ENCODE results near the gene ZNF385B. TPM values are rescaled to one million over a fixed set of nuclear protein-coding genes. Genes with fewer than 3 reads are reported as not detected.
"Not testable (repeated sequence)": the region's sequence is repeated elsewhere in the genome, so short reads cannot be mapped to it uniquely, and the experiment has no call there.

Gene ZNF385B
- total and polyA plus RNA-seq, 9 of the 15 experiments (the other 6 are each of a cell fraction or from before 2014, with no cell fraction given): 0.50 TPM; not detected in 8

GRCh38 chr2:179460181-179460929, 401.1 kb downstream of the ZNF385B start (continued):
- TF ChIP-seq FOSL1 (tag; conservative IDR thresholded peaks at IDR 0.05): peak; percentile 96
- no peak for TF ChIP-seq JUND (IDR thresholded peaks at IDR 0.05; ENCODE audit: borderline replicate concordance, low read depth, low read length)
- TF ChIP-seq JUND (tag; IDR thresholded peaks at IDR 0.05; ENCODE audit: borderline replicate concordance, low read depth, low read length): peak; percentile 43; the same call in 1 of the 3 replicates
- TF ChIP-seq ZNF277 (CRISPR knock-in tag; IDR thresholded peaks at IDR 0.05; ENCODE audit: borderline replicate concordance): no peak
- no peak for TF ChIP-seq CREB5 (CRISPR knock-in tag; IDR thresholded peaks at IDR 0.05)
- TF ChIP-seq BHLHE40 (IDR thresholded peaks at IDR 0.05; ENCODE audit: low read length): no peak

GRCh38 chr2:179458113-179458512, 403.3 kb downstream of the ZNF385B start:
- H3K9me1 ChIP-seq (ENCODE audit: control insufficient read depth, insufficient read depth, low read length); H3K27ac ChIP-seq (ENCODE audit: extremely low read depth, low read depth, low read length); intact Hi-C loops (cut with micrococcal nuclease); H3K9ac ChIP-seq (ENCODE audit: insufficient read depth in 1 of 2, low read depth in 2 of 2, low read length in 2 of 2); POLR2A ChIA-PET; H2AFZ ChIP-seq (ENCODE audit: low read depth, low read length); H3K4me3 ChIP-seq; H3K27me3 ChIP-seq (ENCODE audit: control insufficient read depth in 2 of 2, insufficient read depth in 2 of 2, low read length in 2 of 2); H3K9me3 ChIP-seq (replicated peaks; ENCODE audit: control insufficient read depth, insufficient read depth, low read depth, low read length); H4K20me1 ChIP-seq (replicated peaks; ENCODE audit: control insufficient read depth, insufficient read depth, low read length); FAIRE-seq; BruUV-seq (replicated peaks); DNase-seq (ENCODE audit: extremely low read depth in 1 of 4, low spot score in 3 of 4); ATAC-seq; H3K36me3 ChIP-seq (ENCODE audit: control insufficient read depth, insufficient read depth, low read length); H3K79me2 ChIP-seq (ENCODE audit: control insufficient read depth, insufficient read depth, low read length); H3K4me1 ChIP-seq (replicated peaks in 1 of 2; ENCODE audit: control insufficient read depth in 2 of 2, insufficient read depth in 2 of 2, low read length in 2 of 2); H3K4me2 ChIP-seq (ENCODE audit: insufficient read depth, low read length); CTCF ChIA-PET (ENCODE audit: low intra/inter-chr PET ratio); in situ Hi-C loops (cut with MboI): not testable (repeated sequence)
- WGBS (ENCODE audit: insufficient coverage, low coverage, missing lambda C conversion rate): 1% methylated on average over 5 of the region's 5 CpGs
